NCI-H2107 treated with DMSO at 0.1 percent for 48 hours (cell line): ENCODE data around the gene ZG16.
A peak's percentile ranks its signal among the peaks of the same experiment; 100 is the strongest.
"Not testable (repeated sequence)": the region's sequence is repeated elsewhere in the genome, so short reads cannot be mapped to it uniquely, and the experiment has no call there.

Source experiments
- DNase-seq: peaks from one replicate; lab custom pipeline; 2025; ENCODE audit not compliant: unreplicated experiment; lab: John Stamatoyannopoulos, UW

Gene ZG16

GRCh38 chr16:29747947-29748759, 29.9 kb upstream of the ZG16 start:
- no peak for DNase-seq

GRCh38 chr16:29748760-29749149, 29.3 kb upstream of the ZG16 start:
- not testable (repeated sequence) for DNase-seq

GRCh38 chr16:29753516-29753915, 24.5 kb upstream of the ZG16 start:
- DNase-seq: no peak

GRCh38 chr16:29756654-29757053, 21.4 kb upstream of the ZG16 start:
- DNase-seq: no peak

- not testable (repeated sequence) for DNase-seq
Observed at GRCh38 chr16:29757086-29757485, 21.0 kb upstream of the ZG16 start.

GRCh38 chr16:29757950-29758466, 20.0 kb upstream of the ZG16 start:
- DNase-seq: no peak

GRCh38 chr16:29760567-29761279, 17.3 kb upstream of the ZG16 start:
- peak; percentile 94 for DNase-seq

- DNase-seq: not testable (repeated sequence)
Observed at GRCh38 chr16:29761280-29761651, 16.8 kb upstream of the ZG16 start.

- DNase-seq: no peak
Observed at GRCh38 chr16:29761882-29762281, 16.2 kb upstream of the ZG16 start.

GRCh38 chr16:29763326-29763725, 14.7 kb upstream of the ZG16 start:
- DNase-seq: no peak

GRCh38 chr16:29765167-29766032, 12.7 kb upstream of the ZG16 start:
- peak; percentile 96 for DNase-seq

- no peak for DNase-seq
Observed at GRCh38 chr16:29766571-29766970, 11.5 kb upstream of the ZG16 start.

- no peak for DNase-seq
Observed at GRCh38 chr16:29767062-29767461, 11.0 kb upstream of the ZG16 start.

GRCh38 chr16:29769507-29769906, 8.5 kb upstream of the ZG16 start:
- DNase-seq: no peak

- no peak for DNase-seq
Observed at GRCh38 chr16:29770250-29770929, 7.7 kb upstream of the ZG16 start.

- DNase-seq: not testable (repeated sequence)
Observed at GRCh38 chr16:29772330-29772729, 5.7 kb upstream of the ZG16 start.

- no peak for DNase-seq
Observed at GRCh38 chr16:29774730-29775129, 3.3 kb upstream of the ZG16 start.

- DNase-seq: no peak
Observed at GRCh38 chr16:29775742-29776408, 2.2 kb upstream of the ZG16 start.

GRCh38 chr16:29779474-29779873, 1.4 kb downstream of the ZG16 start:
- DNase-seq: no peak
